ENCODE measurements around the gene IGSF3. TPM values are rescaled to one million over a fixed set of nuclear protein-coding genes. Genes with fewer than 3 reads are reported as not detected.
"Not testable (repeated sequence)": the region's sequence is repeated elsewhere in the genome, so short reads cannot be mapped to it uniquely, and the experiment has no call there.

The IGSF3 gene
- total RNA-seq, 1 experiment from 2014 or later: 32.4 TPM

DNA sequence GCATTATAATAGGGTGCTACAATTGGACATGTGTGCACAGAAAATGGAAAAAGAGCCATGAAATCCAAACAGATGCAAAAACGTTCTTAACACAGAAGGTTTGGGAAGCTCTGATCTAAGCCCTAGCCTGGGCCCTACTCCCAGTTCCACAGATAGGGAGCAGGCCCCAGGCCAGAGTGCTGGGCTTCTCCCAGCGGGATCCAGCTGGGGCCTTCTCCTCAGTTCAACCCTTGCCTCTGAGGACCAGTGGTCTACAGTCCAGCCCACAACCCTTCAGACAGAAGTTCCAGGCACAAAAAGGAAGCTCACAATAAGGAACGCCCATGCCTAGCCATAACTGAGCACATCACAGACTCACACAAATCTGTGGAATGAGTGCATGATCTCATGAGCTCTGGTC lies 16.8 kb downstream of the IGSF3 start:
- H3K27ac Mint-ChIP-seq: not testable (repeated sequence)

DNA sequence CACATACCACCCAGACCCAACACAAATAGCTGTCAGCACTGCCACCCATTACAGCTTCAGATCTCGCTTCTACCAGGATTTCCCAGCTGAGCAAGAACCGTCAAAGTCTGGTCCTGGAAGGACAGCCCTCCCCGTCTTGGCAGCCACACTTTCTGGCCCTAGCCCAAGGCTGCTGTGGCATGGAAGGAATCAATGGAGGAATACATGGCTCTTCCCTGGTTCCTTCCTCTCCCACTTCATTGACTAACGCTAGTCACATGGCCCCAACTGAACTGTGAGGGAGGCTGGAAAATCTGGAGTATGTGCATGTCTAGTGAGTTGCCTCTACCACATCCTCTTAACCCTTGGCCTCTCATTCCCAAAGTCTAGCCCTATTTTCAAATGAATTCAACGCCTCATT lies 18.5 kb downstream of the IGSF3 start:
- CTCF ChIA-PET; POLR2A ChIA-PET; DNase-seq (ENCODE audit: low spot score); H3K27ac Mint-ChIP-seq; H3K4me3 Mint-ChIP-seq; H3K9me3 Mint-ChIP-seq; ATAC-seq; H3K27me3 Mint-ChIP-seq (ENCODE audit: low read depth): not testable (repeated sequence)
- H3K36me3 Mint-ChIP-seq: peaks cover 10% of the 10 kb centered on the region; the same call in 1 of the 2 replicates
- H3K4me1 Mint-ChIP-seq: peaks cover 31% of the 10 kb centered on the region

More for the DNA sequence above, 16.8 kb downstream of the IGSF3 start:
- H3K4me3 Mint-ChIP-seq; H3K9me3 Mint-ChIP-seq; H3K27me3 Mint-ChIP-seq (ENCODE audit: low read depth); H3K36me3 Mint-ChIP-seq; ATAC-seq; CTCF ChIA-PET; POLR2A ChIA-PET; DNase-seq (ENCODE audit: low spot score): not testable (repeated sequence)
- H3K4me1 Mint-ChIP-seq: peaks cover 28% of the 10 kb centered on the region

DNA sequence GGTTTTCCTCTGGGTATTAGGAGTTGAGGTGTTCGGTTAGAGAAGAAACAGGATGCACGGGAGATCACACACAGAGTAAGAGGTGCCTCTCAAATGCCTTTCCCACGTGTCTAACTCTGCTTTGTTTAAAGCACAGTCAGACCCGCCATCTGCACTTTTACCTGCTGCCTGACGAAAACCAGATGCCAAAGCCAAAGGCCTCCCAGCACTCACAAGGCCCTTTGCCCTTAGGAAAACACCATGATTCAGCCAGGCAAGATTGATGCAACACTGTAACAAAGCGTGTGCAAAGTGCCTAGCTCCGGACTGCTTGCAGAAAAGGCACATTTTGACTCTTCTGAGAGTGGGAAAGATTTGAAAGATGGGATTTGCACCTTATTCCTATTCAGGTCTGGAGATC lies 19.2 kb downstream of the IGSF3 start:
- not testable (repeated sequence) for ATAC-seq, H3K27ac Mint-ChIP-seq

DNA sequence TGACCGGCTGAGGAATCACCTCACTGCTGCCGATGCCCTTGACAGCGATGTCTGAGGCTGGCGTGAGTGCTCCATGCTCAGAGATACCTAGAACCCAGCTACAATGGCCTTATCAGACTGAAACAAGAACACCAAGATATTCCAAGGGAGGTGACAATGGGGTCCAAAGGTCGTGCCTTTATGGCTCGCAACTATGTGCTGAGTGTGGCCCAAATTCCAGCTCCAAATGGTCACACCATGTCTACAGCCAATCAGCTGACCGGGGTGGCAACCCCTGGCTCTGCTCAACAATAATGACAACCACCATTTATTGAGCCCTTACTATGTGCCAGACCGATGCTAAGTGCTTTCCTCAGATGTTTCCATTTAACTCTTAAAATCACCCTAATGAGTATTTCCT lies 20.3 kb downstream of the IGSF3 start:
- Mint-ChIP-seq H3K27ac (peak overlapping the region; percentile 47), H3K4me1 (peaks cover 35% of the 10 kb centered on the region)
- H3K9me3 Mint-ChIP-seq; H3K36me3 Mint-ChIP-seq; ATAC-seq; H3K27me3 Mint-ChIP-seq (ENCODE audit: low read depth); DNase-seq (ENCODE audit: low spot score); CTCF ChIA-PET; POLR2A ChIA-PET; H3K4me3 Mint-ChIP-seq: not testable (repeated sequence)

More for the DNA sequence above, 19.2 kb downstream of the IGSF3 start:
- H3K27me3 Mint-ChIP-seq (ENCODE audit: low read depth); POLR2A ChIA-PET; DNase-seq (ENCODE audit: low spot score); CTCF ChIA-PET; H3K9me3 Mint-ChIP-seq; H3K4me3 Mint-ChIP-seq; H3K36me3 Mint-ChIP-seq: not testable (repeated sequence)
- peaks cover 34% of the 10 kb centered on the region for H3K4me1 Mint-ChIP-seq

DNA sequence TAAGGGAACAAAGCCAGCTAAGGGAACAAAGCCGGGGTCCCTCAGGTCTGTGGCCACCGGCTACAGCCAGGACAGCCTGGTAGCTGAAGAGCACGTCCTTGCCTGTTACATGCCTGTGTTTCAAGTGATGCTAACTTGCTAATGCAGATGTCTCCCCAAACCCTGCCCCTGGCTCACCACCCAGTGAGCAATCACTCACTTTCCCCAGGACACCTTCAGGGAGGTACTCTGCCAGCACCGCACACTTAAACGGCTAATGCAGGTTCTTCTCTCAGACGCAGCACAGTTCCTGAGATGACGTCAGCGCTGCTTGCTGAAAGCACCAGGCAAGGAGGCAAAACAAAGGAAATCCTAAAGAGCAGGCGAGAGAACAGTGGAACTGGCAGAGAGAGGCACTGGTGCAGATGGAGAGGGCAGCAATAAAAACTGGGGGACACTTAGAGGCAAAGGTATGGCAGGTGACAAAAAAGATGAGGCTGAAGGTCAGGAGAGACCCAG lies 20.8 kb downstream of the IGSF3 start:
- H3K27me3 Mint-ChIP-seq (ENCODE audit: low read depth); H3K36me3 Mint-ChIP-seq; H3K9me3 Mint-ChIP-seq; H3K4me3 Mint-ChIP-seq; DNase-seq (ENCODE audit: low spot score); CTCF ChIA-PET; POLR2A ChIA-PET; ATAC-seq: not testable (repeated sequence)
- Mint-ChIP-seq H3K27ac (peak overlapping the region; percentile 47), H3K4me1 (peaks cover 40% of the 10 kb centered on the region)

DNA sequence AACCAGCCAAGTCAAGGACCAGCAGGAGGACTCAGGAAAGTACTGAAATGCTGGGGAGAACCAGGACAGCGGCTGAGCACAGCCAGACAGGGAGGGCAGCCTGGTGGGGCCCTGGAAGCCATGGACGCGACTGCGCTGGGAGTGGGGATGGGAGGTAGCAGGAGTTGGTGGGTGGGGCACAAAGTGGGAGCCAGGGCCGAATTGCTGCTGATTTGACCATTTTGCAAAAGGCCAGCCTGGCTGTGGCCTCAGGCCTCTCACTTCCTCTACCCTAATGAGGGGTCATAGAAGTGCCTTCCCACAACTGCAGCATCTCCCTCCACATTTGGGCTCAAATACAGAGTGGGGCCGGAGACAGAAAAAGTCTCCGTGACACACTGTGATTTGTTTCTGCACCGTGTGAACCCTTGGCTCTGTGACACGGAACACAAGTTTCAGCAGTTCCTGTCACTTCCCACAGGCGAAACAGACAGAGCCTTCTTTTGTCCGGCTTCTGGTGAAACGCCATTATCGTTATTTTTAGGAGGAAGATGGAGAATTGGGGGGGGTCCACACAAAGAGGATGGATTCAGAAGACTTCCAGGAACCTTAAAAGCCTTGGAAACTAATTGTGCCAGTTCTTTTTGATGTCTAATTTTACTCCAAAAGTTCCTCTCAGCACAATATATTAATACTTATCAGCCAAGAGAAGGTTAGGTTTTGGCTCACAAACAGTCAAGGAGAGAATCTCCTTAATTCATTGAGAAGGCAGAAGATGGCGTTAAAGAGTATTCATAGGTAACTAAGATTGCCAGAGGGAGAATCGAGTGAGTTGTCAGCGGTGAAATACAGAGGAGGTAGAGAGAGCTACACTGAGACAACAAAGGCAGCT lies 21.5 kb downstream of the IGSF3 start:
- ATAC-seq; H3K36me3 Mint-ChIP-seq; CTCF ChIA-PET; DNase-seq (ENCODE audit: low spot score); H3K4me3 Mint-ChIP-seq; POLR2A ChIA-PET; H3K9me3 Mint-ChIP-seq; H3K27me3 Mint-ChIP-seq (ENCODE audit: low read depth): not testable (repeated sequence)
- Mint-ChIP-seq H3K27ac (peak overlapping the region; percentile 39; the same call in 1 of the 2 replicates), H3K4me1 (peaks cover 44% of the 10 kb centered on the region)

DNA sequence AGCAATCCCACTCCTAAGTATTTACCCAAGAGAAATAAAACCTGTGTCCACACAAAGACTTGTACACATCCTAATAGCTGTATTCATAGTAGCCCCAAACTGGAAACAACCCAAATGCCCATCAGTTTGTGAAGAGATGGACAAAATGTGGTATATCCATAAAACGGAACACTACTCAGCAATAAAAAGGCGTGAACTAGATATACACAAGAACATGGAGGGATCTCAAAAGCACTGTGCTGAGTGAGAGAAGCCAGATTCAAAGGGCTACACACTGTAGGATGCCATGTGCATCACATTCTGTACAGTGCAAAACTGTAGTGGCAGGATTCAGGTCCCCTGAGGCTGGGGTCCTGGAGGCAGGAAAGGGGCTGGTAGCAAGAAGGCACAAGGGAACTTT lies 22.5 kb downstream of the IGSF3 start:
- H3K27ac Mint-ChIP-seq; H3K36me3 Mint-ChIP-seq; H3K9me3 Mint-ChIP-seq; H3K4me3 Mint-ChIP-seq; H3K27me3 Mint-ChIP-seq (ENCODE audit: low read depth); CTCF ChIA-PET; DNase-seq (ENCODE audit: low spot score); ATAC-seq; POLR2A ChIA-PET: not testable (repeated sequence)
- H3K4me1 Mint-ChIP-seq: peaks cover 47% of the 10 kb centered on the region

DNA sequence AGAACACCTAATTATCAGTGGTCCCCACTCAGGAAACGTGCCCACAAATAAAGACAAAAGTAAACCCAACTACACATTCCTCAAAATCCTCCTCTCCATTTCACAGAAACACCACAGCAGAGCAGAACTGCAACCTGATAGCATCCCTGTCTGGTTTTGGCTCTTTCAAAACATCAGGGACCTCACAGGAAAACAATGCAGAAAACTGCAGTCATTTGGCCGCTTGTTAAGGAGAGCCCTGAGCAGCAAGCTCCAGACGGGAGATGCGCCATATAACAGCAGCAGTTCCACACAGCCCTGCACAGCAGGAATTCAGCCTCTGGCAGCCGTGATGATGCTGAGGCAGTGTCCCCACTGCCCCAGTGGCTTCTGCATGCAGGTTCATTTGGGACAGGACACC lies 23.4 kb downstream of the IGSF3 start:
- DNase-seq (ENCODE audit: low spot score); H3K27me3 Mint-ChIP-seq (ENCODE audit: low read depth); H3K27ac Mint-ChIP-seq; H3K36me3 Mint-ChIP-seq; CTCF ChIA-PET; H3K4me3 Mint-ChIP-seq; H3K9me3 Mint-ChIP-seq; ATAC-seq; POLR2A ChIA-PET: not testable (repeated sequence)
- peaks cover 47% of the 10 kb centered on the region for H3K4me1 Mint-ChIP-seq

DNA sequence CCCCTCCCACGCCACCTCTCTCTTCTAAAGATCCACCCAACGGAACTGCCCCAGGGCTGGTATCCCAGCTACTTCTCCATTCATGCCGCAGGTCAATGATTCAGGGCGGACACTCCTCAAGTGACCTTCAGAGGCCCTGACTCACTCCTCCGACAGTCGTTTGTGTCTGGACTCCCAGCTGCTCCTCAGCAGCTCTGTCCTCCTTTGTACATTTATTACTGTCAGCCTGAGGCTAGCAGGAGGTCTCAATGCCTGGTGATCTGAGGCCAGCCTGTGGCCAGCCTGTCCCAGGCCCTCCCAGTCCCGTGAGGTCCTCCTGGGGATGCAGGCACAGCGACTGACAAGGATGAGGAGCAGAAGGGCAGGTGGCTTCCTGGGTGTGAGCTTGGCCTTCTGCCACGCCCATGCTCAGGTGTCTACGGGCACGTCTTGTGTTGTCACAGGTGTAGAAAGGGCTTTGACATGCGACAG lies 24.2 kb downstream of the IGSF3 start:
- H3K27ac Mint-ChIP-seq: peak overlapping the region; percentile 29
- H3K27me3 Mint-ChIP-seq (ENCODE audit: low read depth); DNase-seq (ENCODE audit: low spot score); H3K9me3 Mint-ChIP-seq; H3K36me3 Mint-ChIP-seq; ATAC-seq; POLR2A ChIA-PET; H3K4me3 Mint-ChIP-seq: not testable (repeated sequence)
- H3K4me1 Mint-ChIP-seq: peaks cover 48% of the 10 kb centered on the region
- CTCF ChIA-PET: interaction anchor here (0.7 kb wide), 1 partner anchor 29 kb away, joined by 3 read pairs; no protein-coding TSS in a partner anchor

DNA sequence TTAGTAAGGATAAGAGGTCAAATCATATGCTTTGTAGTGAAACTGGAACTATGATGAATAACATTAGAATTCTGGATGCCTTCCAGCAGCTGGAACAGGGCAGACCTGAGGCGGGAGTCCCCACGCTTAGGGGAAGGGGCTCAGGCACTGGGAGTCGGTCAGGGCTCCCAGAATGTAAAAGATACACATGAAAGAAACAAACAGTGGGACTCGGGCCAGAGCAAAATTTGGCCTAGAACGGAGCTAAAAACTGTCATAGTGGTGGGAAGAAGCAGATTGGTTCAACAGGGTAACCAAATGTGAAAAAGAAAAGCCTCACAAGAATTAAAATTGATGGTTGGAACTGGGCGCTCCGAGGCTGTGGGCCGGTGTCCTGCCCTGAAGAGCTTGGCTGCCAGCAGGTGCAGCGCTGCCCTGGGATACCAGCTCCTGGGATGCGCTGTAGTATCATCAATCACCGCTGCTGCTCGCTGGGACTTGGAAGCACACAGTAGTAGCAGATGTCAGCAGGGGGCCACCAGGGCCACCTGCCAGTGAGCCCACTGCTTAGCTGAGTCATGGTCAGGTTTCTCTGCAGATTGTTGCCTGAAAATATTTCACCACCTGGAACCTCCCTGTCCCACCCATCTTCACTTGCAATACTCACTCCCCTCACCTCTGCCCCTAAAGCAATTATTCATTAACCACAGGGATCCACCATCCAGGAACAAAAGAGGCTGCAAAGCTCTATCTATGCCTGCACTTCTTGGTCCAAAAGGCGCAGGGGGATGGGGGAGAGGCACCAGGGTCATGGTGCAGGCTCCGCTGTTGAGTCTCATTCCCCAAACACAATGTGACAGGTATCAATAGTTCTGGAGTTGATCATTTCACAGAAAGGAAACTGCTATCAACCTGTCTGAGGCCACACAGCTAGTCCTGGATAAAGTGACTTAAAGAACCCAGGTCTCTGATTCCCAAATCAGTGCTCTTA lies 24.9 kb downstream of the IGSF3 start:
- H3K27me3 Mint-ChIP-seq (ENCODE audit: low read depth); H3K9me3 Mint-ChIP-seq; POLR2A ChIA-PET; H3K36me3 Mint-ChIP-seq; H3K4me3 Mint-ChIP-seq; ATAC-seq; DNase-seq (ENCODE audit: low spot score): not testable (repeated sequence)
- H3K4me1 Mint-ChIP-seq: peaks cover 55% of the 10 kb centered on the region
- CTCF ChIA-PET: interaction anchor here (0.7 kb wide), 2 partner anchors 30 to 351 kb away, joined by 3 read pairs; no protein-coding TSS in a partner anchor
- 0 out of 2 replicates have a peak overlapping the region, but pooled peaks have one; percentile 26 for H3K27ac Mint-ChIP-seq

DNA sequence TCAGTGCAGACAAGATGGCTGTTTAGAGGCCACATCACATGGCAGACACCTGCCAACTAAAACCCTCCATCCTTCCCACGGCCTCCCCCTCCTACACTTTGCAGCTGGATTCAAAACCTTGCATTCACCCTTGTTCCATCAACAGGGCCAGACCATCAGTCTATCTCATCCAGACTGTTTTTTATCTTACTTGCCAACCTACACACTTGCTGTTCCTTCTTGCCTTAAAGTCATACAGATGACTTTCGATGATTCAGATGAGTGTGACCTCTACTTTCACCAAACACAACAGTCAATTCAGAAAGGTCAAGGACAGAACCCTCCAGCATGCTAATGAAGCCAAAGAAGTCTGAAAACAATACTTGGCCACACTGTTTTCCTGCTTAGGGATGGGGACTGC lies 29.9 kb downstream of the IGSF3 start:
- H3K4me3 Mint-ChIP-seq, POLR2A ChIA-PET: not testable (repeated sequence)

DNA sequence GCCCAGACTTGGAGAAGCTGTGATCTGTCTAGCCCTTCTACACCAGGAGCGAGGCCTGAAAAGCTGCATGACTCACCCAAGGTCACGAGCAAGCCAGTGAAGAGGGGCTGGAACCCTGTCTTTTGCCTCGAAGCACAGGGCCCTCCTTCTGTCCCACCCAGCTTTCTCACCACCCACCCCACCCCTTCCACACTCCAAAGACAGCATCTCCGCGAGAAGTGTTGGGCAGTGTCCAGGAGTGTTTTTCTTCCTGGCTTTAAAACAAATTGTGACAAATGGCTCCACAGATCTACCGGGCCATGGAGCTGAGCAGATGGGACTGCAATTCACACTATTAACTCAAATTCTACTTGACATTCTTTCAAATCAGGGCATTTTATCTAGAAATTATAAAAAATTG lies 30.9 kb downstream of the IGSF3 start:
- DNase-seq (ENCODE audit: low spot score); H3K4me3 Mint-ChIP-seq; POLR2A ChIA-PET; H3K27ac Mint-ChIP-seq; H3K36me3 Mint-ChIP-seq; H3K9me3 Mint-ChIP-seq; CTCF ChIA-PET; H3K27me3 Mint-ChIP-seq (ENCODE audit: low read depth); ATAC-seq: not testable (repeated sequence)
- peaks cover 32% of the 10 kb centered on the region for H3K4me1 Mint-ChIP-seq

More for the DNA sequence above, 29.9 kb downstream of the IGSF3 start:
- H3K27ac Mint-ChIP-seq; ATAC-seq; H3K27me3 Mint-ChIP-seq (ENCODE audit: low read depth); CTCF ChIA-PET; DNase-seq (ENCODE audit: low spot score); H3K36me3 Mint-ChIP-seq; H3K9me3 Mint-ChIP-seq: not testable (repeated sequence)
- peaks cover 33% of the 10 kb centered on the region for H3K4me1 Mint-ChIP-seq

Data from WTC11 (cell line).